IPS-11a (cell line): ENCODE results near the gene SLC2A8.
A peak's percentile ranks its signal among the peaks of the same experiment; 100 is the strongest.

ENCODE experiments used
- H3K4me3 ChIP-seq: one replicate; pipeline ENCODE4 v1.5.1; 2013; ENCODE audit warnings: low read depth, low read length, control low read depth

SLC2A8 gene

GRCh38 chr9:127380479-127380878, 16.5 kb upstream of the SLC2A8 start:
- no peak overlapping the region for H3K4me3 ChIP-seq

GRCh38 chr9:127382541-127382940, 14.4 kb upstream of the SLC2A8 start:
- no peak overlapping the region for H3K4me3 ChIP-seq

GRCh38 chr9:127384016-127384730, 12.8 kb upstream of the SLC2A8 start:
- no peak overlapping the region for H3K4me3 ChIP-seq

GRCh38 chr9:127384901-127385300, 12.1 kb upstream of the SLC2A8 start:
- no peak overlapping the region for H3K4me3 ChIP-seq

- H3K4me3 ChIP-seq = no peak overlapping the region
Observed at GRCh38 chr9:127386249-127386648, 10.7 kb upstream of the SLC2A8 start.

GRCh38 chr9:127386981-127387380, 10.0 kb upstream of the SLC2A8 start:
- H3K4me3 ChIP-seq = no peak overlapping the region

GRCh38 chr9:127388037-127388855, 8.7 kb upstream of the SLC2A8 start:
- H3K4me3 ChIP-seq = no peak overlapping the region

GRCh38 chr9:127388856-127389238, 8.1 kb upstream of the SLC2A8 start:
- no peak overlapping the region for H3K4me3 ChIP-seq

- H3K4me3 ChIP-seq = no peak overlapping the region
Observed at GRCh38 chr9:127389381-127390247, 7.4 kb upstream of the SLC2A8 start.

- no peak overlapping the region for H3K4me3 ChIP-seq
Observed at GRCh38 chr9:127390248-127390545, 6.8 kb upstream of the SLC2A8 start.

- no peak overlapping the region for H3K4me3 ChIP-seq
Observed at GRCh38 chr9:127390563-127390962, 6.4 kb upstream of the SLC2A8 start.

- H3K4me3 ChIP-seq = no peak overlapping the region
Observed at GRCh38 chr9:127392166-127392565, 4.8 kb upstream of the SLC2A8 start.

GRCh38 chr9:127392976-127393375, 4.0 kb upstream of the SLC2A8 start:
- no peak overlapping the region for H3K4me3 ChIP-seq

- H3K4me3 ChIP-seq = no peak overlapping the region
Observed at GRCh38 chr9:127393645-127394044, 3.3 kb upstream of the SLC2A8 start.

- H3K4me3 ChIP-seq = peak overlapping the region; percentile 63
Observed at GRCh38 chr9:127395497-127396252, 1.3 kb upstream of the SLC2A8 start.

GRCh38 chr9:127396253-127396807, 639 bp upstream of the SLC2A8 start:
- peak overlapping the region; percentile 63 for H3K4me3 ChIP-seq

- H3K4me3 ChIP-seq = peak overlapping the region; percentile 81
Observed at GRCh38 chr9:127397646-127398274, 791 bp downstream of the SLC2A8 start.

GRCh38 chr9:127398275-127398647, 1.3 kb downstream of the SLC2A8 start:
- H3K4me3 ChIP-seq = peak overlapping the region; percentile 81

GRCh38 chr9:127398715-127399400, 1.9 kb downstream of the SLC2A8 start:
- H3K4me3 ChIP-seq = no peak overlapping the region
